ENCODE data around the gene TUBB6.
A peak's percentile ranks its signal among the peaks of the same experiment; 100 is the strongest.

The TUBB6 gene

DNA sequence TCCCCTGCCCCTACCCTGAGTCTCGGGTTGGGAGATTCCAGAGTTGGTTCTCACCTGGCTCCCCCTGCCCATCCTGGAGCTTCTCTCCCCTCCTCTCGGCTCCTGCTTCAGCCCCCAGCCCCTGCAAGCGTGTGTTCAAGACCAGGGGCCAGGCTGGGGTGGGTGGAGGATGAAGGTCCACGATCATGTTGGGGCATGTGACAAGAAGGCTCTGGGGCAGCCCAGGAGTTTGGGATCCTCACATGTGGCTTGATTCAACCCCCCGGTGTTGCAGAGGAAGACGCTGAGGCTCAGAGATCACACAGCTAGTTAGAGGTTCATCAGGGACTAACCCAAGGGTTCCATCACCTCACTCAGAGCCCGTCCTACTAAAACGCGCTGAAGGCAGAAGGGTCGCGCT, 14.2 kb upstream of the TUBB6 start:
- TF ChIP-seq MAX (IDR thresholded peaks at IDR 0.05; ENCODE audit: low read depth, low read length) (no peak), MYC (IDR thresholded peaks at IDR 0.05; ENCODE audit: low read depth, low read length) (no peak)
- TF ChIP-seq, protein P1, sequence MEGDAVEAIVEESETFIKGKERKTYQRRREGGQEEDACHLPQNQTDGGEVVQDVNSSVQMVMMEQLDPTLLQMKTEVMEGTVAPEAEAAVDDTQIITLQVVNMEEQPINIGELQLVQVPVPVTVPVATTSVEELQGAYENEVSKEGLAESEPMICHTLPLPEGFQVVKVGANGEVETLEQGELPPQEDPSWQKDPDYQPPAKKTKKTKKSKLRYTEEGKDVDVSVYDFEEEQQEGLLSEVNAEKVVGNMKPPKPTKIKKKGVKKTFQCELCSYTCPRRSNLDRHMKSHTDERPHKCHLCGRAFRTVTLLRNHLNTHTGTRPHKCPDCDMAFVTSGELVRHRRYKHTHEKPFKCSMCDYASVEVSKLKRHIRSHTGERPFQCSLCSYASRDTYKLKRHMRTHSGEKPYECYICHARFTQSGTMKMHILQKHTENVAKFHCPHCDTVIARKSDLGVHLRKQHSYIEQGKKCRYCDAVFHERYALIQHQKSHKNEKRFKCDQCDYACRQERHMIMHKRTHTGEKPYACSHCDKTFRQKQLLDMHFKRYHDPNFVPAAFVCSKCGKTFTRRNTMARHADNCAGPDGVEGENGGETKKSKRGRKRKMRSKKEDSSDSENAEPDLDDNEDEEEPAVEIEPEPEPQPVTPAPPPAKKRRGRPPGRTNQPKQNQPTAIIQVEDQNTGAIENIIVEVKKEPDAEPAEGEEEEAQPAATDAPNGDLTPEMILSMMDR (IDR thresholded peaks at IDR 0.05; ENCODE audit: low read depth, low read length), result no peak
- no peak for DNase-seq (ENCODE audit: low read depth)
- no peak overlapping the region for H3K4me3 ChIP-seq (ENCODE audit: low read depth, low read length)

DNA sequence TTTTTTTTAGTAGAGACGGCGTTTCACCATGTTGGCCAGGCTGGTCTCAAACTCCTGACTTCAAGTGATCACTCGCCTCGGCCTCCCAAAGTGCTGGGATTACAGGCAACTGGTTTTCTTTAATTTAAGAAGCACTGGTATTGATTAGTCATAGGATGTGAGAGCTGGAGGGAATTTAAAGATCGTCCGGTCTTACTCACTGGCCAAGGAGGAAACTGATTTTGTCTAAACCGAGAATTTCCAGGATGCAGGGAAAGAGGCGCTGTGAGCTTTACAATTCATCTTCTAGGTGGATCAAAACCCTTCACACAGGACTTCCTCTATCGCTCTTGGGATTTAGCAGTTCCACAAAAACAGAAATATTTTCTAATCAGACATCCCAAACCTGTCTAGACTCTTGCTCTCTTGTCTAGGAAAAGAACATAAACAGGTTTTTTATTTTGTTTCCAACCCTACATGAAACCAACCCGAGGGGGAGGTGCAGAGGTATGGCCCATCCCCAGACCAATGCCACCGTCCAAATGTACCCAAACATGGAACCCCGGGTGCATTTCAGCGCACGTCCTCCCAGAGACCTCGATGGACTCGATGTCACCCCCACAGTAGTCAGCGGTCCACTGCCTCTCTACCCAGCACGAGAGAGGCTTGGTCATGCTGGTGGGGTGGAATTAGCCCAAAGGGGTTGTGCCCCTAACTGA, 12.5 kb upstream of the TUBB6 start:
- DNase-seq (ENCODE audit: low read depth), result no peak
- H3K4me3 ChIP-seq (ENCODE audit: low read depth, low read length), result no peak overlapping the region
- no peak for TF ChIP-seq MYC (IDR thresholded peaks at IDR 0.05; ENCODE audit: low read depth, low read length)
- TF ChIP-seq POLR2A (IDR thresholded peaks at IDR 0.05; ENCODE audit: extremely low read depth, insufficient read length), result no peak
- TF ChIP-seq, protein P1 (IDR thresholded peaks at IDR 0.05; ENCODE audit: low read depth, low read length), result no peak
- TF ChIP-seq MAX (IDR thresholded peaks at IDR 0.05; ENCODE audit: low read depth, low read length), result no peak

DNA sequence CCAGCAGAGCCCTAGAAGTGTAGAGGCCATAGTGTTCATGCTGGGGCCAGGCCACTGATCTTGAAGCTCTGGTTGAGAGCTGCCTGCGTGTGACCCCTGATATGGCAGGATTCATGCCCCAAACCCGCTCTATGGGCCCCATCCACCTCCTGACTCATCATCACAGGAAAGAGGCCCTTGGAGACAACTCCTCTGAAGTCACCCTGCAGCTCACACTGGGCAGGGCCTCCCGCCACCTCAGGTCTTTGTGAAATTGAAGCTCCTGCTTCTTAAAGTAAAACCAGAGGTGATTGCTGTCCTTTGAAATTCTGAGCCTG, 12.0 kb upstream of the TUBB6 start:
- DNase-seq (ENCODE audit: low read depth), result peak; percentile 62
- TF ChIP-seq MYC (IDR thresholded peaks at IDR 0.05; ENCODE audit: low read depth, low read length) (no peak), POLR2A (IDR thresholded peaks at IDR 0.05; ENCODE audit: extremely low read depth, insufficient read length) (no peak)
- no peak overlapping the region for H3K4me3 ChIP-seq (ENCODE audit: low read depth, low read length)

GRCh38 chr18:12296457-12296856, 11.6 kb upstream of the TUBB6 start:
- TF ChIP-seq MAX (IDR thresholded peaks at IDR 0.05; ENCODE audit: low read depth, low read length), result no peak
- TF ChIP-seq, protein P1 (IDR thresholded peaks at IDR 0.05; ENCODE audit: low read depth, low read length), result no peak
- TF ChIP-seq MYC (IDR thresholded peaks at IDR 0.05; ENCODE audit: low read depth, low read length), result no peak
- no peak for TF ChIP-seq POLR2A (IDR thresholded peaks at IDR 0.05; ENCODE audit: extremely low read depth, insufficient read length)
- H3K4me3 ChIP-seq (ENCODE audit: low read depth, low read length), result no peak overlapping the region
- no peak for DNase-seq (ENCODE audit: low read depth)

GRCh38 chr18:12299862-12300261, 8.2 kb upstream of the TUBB6 start:
- no peak overlapping the region for H3K4me3 ChIP-seq (ENCODE audit: low read depth, low read length)
- no peak for TF ChIP-seq POLR2A (IDR thresholded peaks at IDR 0.05; ENCODE audit: extremely low read depth, insufficient read length)
- TF ChIP-seq, protein P1 (IDR thresholded peaks at IDR 0.05; ENCODE audit: low read depth, low read length), result no peak
- no peak for TF ChIP-seq MAX (IDR thresholded peaks at IDR 0.05; ENCODE audit: low read depth, low read length)
- TF ChIP-seq MYC (IDR thresholded peaks at IDR 0.05; ENCODE audit: low read depth, low read length), result no peak
- DNase-seq (ENCODE audit: low read depth), result no peak

GRCh38 chr18:12301263-12302005, 6.6 kb upstream of the TUBB6 start:
- no peak overlapping the region for H3K4me3 ChIP-seq (ENCODE audit: low read depth, low read length)
- DNase-seq (ENCODE audit: low read depth), result no peak
- TF ChIP-seq, protein P1 (IDR thresholded peaks at IDR 0.05; ENCODE audit: low read depth, low read length), result no peak
- TF ChIP-seq POLR2A (IDR thresholded peaks at IDR 0.05; ENCODE audit: extremely low read depth, insufficient read length) (no peak), MYC (IDR thresholded peaks at IDR 0.05; ENCODE audit: low read depth, low read length) (no peak), MAX (IDR thresholded peaks at IDR 0.05; ENCODE audit: low read depth, low read length) (no peak)
